Stimulated activated CD4-positive, alpha-beta T cell treated with anti-CD3 and anti-CD28 coated beads, TNF-alpha, amount 100 ng/mL, for 4 hours (primary cell): Measurements from ENCODE around the gene RAI1.

Experiments
- DNase-seq, 3 experiments: peaks; one replicate each; pipeline ENCODE4 v3.0.0-alpha.2; 2020; ENCODE audit warnings: low read depth in 3 of 3

RAI1 gene

GRCh38 chr17:17699491-17699890, 18.2 kb downstream of the RAI1 start:
- no peak for DNase-seq

DNA sequence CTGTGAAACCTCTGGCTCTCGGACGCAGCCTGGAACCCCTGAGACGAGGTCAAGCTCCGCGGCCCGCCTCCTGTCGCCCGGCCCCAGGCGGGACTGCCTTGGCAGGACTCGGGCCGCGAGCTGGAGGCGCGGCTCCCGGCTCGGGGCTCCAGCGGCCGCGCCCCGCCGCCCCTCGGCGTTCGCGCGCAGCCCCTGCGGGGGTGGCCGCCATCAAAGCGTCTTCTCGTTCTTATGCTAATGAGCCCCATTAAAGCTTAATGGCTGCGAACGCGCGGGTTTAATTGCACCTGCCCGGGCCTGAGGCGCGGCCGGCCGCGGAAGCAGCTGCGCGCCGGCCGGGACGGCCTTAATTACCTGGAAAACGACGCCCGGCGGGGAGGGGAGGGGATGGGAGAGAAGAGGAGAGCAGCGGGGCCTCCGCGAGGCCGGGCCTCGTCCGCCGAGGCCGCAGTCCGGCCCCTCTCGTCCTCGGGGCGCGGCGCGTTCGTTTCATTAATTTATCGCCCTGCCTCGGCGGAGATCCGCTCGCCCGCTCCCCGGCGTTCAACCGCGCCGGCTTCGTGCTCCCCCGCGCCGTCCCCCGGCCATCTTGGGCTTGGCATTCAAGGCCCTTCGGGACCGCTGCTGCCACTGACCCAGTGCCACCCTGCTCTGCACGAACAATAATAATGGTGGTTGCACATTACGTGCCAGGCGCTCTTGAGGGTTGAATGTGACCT, 19.2 kb downstream of the RAI1 start:
- DNase-seq: no peak

GRCh38 chr17:17701112-17701511, 19.9 kb downstream of the RAI1 start:
- DNase-seq: no peak

- no peak for DNase-seq
These were observed 20.4 kb downstream of the RAI1 start for GRCh38 chr17:17701658-17702057.

- no peak for DNase-seq
These were observed 21.3 kb downstream of the RAI1 start for GRCh38 chr17:17702449-17703139.

DNA sequence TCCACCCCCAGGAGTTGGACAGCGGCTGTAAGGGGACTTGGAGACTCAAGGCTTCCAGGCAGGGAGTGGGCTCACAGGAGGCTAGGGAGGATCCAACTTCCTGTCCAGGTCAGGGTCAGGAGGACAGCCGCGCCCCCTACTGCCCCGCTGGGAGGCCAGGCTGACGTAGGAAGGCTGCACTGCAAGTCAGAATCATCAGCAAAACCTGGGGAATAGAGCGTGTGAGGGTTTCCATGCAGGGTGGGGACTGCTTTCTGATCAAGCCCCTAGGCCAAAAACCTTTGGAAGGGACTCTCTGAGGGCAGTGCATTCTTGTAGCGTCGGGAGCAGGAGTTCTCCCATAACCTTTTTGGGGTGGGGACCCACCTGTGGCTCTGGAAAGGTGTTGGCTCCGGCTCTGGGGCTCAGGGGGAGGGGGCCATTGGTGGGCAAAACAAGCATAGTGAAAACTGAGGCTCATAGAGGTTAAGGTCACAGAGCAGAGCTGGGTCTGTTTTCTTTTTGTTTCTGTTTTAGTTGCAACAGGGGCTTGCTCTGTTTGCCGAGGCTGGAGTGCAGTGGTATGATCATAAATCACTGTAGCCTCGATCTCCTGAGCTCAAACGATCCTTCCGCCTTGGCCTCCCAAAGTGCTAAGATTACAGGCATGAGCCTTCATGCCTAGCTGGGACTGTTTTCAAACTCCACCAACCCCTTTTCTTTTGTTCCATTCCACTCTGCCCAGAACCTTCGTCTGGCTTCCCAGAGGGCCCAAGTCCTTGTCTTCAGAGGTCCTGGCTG, 22.1 kb downstream of the RAI1 start:
- no peak for DNase-seq

- DNase-seq: no peak
These were observed 23.7 kb downstream of the RAI1 start for GRCh38 chr17:17704931-17705330.

DNA sequence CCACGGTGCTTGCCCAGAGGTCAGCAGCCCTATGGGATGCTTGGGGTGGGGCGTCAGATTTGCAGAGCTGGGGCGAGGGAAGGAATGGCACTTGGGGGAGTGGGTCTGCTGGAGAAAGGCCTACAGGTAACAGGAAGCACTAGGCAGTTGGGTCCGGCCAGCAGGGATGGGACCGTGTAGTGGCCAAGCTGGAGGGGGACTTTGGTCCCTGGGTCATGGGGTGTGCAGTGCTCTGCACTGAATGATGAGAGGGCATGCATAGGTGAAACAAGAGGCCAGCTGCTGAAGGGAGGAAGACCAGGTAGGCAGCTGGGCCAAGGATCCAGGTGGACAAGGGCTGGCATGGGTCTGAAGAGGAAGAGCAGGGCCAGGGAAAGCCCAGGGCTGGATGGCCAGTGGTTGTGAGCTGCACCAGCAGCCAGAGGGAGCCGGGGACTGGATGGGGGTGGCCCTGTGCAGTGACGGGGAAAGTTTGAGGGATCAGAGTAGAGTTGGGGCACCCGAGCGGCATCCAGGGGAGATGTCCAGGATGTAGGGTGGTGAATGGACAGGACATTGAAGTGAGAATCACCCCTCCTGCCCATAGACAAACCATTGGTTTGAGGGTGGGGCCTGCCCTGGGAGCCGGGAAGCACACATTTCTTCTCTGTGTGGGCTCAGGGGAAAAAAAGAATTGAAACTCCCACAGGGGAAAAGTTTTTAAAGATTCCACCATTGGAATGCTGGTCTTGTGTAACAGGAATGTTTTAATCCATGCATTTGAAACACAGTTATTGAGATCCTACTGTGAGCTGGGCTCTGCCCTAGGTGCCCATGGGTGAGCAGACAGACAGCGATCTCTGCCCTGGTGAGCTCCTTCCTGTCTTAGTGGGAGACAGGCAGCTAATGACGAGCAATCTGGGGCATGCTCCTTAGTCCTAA, 25.1 kb downstream of the RAI1 start:
- DNase-seq: no peak

DNA sequence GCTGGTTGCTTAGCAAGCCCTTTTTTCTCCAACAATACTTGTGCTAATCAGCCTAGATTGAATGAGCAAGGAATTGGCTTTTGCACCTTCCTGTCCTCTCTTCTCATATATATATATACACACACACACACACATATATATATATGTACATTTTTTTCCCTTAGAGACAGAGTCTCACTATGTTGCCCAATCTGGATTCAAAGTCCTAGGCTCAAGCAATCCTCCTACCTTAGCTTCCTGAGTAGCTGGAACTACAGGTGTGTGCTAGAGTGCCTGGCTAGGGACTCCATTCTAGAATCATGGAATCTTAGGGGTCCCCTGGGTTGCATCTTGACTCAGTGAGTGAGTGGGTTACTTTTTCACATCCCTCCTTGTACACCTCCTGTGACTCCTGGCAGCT, 27.0 kb downstream of the RAI1 start:
- no peak for DNase-seq

DNA sequence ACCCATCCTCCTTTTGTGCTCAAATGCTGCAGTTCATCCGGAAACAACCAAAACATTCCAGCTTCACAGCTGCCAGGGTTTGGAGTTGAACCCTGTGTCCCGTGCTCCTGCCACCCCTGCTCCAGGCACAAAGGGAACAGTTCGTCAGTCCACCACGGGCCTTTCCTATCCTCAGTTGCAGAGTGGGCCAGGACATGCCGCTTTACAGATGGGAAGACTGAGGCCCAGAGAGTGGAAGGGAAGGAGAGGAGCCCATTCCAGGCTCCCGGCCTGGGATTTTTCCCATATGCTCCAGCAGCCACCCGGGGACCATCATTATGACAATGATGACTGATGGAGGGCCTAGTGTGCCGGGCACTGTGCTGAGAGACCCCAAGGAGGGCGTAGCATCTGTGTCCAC, 27.6 kb downstream of the RAI1 start:
- DNase-seq: no peak

- DNase-seq: no peak
These were observed 28.6 kb downstream of the RAI1 start for GRCh38 chr17:17709815-17710321.

- DNase-seq: no peak
These were observed 29.1 kb downstream of the RAI1 start for GRCh38 chr17:17710355-17710727.

DNA sequence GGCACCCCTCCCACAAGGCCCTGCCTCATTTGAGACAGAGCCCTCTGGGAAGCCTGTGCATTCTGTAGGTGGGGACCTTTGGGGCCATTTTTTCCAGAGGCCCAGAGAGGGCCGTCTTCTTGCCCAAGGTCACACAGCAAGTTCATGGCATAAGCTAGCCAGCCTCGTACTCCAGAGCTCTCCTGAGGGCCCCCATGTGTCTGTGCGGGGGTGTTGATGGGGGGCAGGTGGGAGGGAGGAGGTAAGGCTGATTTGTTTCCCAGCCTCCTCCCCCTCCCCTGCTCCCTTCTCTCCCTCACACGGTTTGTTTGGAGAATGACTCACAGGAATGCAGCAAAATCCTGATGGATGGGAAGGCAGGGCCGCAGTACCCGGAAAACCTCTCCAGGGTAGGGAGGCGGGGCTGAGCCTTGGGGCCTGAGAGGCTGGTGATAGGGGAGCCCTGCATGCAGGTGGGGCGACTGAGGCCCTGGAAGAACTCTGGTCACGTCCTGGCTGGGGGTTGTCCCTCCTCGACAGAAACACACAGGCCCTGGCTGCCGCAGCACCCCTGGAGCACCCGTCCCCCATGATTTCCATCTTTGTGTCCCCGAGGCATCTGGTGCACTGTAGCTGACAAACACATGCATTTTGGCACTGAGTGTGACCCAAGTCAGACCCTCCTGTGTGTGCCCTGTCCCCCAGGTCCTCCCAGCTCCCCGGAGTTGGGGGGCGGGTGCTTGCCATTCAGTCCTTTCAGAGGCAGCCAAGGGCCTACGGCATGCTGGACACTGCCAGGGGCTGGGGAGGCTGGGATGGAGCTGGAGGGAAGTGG, 29.7 kb downstream of the RAI1 start:
- no peak for DNase-seq

- DNase-seq: no peak
These were observed 30.4 kb downstream of the RAI1 start for GRCh38 chr17:17711641-17712162.

DNA sequence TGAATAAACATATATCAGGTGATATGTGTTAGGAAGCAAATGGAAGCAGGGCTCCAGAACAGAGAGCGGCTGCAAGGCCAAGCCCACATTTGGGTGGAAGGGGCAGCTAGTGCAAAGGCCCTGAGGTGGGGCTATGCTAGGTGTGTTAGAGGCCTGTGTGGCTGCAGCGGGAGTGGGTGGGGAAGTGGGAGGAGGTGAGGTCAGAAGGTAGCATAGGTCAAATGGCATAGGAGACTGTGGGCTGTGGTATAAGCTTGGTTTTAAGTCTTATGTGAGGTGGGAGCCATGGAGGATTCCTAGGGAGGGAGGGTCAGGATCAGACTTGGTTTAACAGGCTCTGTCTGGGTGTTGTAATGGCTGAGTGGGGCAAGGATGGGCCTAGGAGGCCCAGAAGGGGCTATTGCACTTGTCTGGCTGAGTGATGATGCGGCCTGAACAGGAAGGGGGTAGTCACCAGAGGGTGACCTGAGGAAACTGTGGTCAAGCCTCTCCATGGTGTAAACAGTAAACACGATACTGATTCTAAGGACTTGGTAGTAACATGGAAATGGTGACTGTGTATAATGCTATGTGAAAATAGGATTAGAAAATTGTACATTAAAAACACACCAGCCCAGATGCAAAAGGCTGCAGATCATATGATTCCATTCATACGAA, 31.1 kb downstream of the RAI1 start:
- no peak for DNase-seq

DNA sequence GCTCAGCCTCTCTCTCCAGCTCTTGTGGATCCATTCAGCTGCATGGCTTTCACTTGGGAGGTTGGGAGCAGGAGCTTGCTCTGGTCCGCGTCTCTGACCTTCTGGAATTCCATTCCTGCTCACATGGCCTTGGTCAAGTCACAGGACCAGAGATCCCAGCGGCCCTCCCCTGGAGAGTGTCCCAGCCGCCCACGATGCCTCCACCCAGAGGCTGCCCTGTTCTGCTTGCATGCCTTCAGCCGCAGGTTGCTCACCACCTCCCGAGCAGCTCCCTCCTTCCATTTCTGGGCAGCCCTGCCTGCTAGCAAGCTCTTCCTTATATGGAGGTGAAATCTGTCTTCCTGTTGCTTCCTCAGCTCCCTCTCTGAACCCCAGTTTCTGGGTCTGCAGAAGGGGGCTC, 32.6 kb downstream of the RAI1 start:
- no peak for DNase-seq

DNA sequence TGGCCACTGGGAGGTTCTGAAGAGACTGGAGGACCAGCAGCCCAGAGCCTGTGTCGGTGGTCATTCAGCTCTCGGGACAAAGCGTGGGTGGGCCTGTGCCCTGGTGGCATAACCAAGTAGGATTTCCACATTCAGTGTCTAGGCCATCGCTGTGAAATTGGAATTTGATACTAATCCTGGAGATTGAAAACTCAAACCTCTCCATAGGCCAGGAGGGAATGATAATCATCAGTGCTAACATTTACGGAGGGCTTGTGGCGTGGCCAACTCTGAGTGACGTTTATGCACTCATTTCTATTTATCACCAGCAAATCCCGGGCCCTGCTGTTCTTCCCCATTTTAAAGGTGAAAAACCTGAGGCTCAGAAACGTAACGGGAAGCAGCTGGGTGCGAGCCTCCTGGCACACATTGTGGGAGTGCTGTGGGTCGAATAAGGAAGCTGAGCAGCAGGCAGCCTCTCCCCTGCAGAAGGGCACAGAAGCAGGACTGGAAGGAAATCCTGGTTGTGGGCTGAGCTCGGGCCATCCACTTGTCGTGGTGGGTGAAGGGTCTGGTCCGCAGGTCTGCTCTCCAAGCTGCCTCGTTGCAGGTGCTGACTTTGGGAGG, 33.1 kb downstream of the RAI1 start:
- no peak for DNase-seq

DNA sequence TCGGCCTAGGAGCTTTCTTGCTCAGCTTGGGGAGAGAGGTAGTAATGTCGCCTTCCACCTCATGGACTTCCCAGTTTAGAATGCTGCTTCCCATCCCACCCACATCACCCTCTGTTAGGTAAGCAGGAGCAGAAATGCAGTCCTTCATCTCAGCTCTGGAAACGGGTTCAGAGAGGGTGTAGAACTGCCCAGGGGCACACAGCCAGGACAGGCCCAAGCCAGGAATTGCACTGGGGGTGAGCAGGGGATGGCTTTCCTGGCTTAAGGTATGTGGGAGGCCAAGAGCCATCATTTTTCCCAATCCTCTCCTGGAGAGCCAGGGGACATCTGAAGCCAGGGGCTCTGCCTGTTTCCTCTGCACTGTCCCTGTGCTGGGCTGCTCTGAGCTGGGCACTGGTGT, 33.6 kb downstream of the RAI1 start:
- DNase-seq: no peak

DNA sequence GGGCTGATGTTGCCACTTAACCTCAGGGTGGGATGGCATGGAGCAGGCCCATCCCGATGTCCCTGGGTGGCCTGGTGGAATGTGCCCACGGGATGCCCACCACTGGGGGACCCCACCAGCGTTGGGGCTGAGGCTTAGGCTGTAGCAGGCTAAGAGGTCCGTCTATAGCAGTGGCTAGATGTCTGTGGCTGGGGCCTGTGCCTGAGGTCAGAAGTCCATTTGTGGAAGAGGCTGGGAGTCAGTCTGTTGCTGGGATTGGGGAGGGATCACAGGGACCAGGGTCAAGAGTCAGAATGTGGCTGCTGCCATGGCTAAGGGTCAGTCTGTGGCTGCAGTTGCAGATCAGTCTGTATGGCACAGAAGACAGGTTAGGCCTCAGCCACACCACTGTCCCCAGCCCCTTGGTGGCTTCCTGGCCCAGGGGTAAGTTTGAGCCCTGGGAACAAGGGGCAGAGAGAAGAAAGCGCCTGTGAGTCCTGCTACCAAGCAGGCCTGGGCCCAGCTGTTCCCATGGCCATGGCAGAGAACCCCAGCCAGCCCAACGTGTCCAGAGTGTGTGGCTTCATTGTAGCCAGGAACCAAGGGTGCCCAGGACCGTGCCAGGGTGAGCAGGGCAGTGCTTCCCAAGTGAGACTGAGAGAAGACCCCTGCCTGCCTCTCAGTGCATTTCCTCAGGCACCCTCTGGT, 35.7 kb downstream of the RAI1 start:
- no peak for DNase-seq
